Colonic mucosa (tissue), 4 donors: ENCODE data around the gene ALG12. TPM values are rescaled to one million over a fixed set of nuclear protein-coding genes. Genes with fewer than 3 reads are reported as not detected.

Experiments
- DNase-seq: peaks from one replicate; pipeline ENCODE4 v3.0.0-alpha.2; 2020
- H3K27ac ChIP-seq: fragments of 200-600 bp; one replicate; pipeline ENCODE4 v1.8.0; 2021
- H3K27me3 ChIP-seq: fragments of 200-600 bp; one replicate; pipeline ENCODE4 v1.8.0; 2021
- H3K36me3 ChIP-seq: fragments of 200-600 bp; one replicate; pipeline ENCODE4 v1.8.0; 2021
- H3K4me1 ChIP-seq: fragments of 200-600 bp; one replicate; pipeline ENCODE4 v1.8.0; 2021; ENCODE audit warnings: mild to moderate bottlenecking
- H3K4me3 ChIP-seq: fragments of 200-600 bp; one replicate; pipeline ENCODE4 v1.8.0; 2021
- H3K9ac ChIP-seq, 2 donors: one replicate each; pipeline ENCODE4 v1.7.0; 2013; ENCODE audit warnings: control low read depth in 2 of 2, low read depth in 2 of 2, low read length in 2 of 2
- H3K9me3 ChIP-seq: fragments of 200-600 bp; one replicate; pipeline ENCODE4 v1.8.0; 2021
- intact Hi-C: fragments of 100-400 bp; cut with DNase I; formaldehyde crosslinking; loops from one replicate; pipeline ENCODE4 v1.14.1; 2022
- total RNA-seq, 2 donors: library from RNA; stranded (reverse); fragmentation: NEBNext Ultra II Directional in 1 of 2; extraction: Animal tissue kit (Norgen Biotek cat#: 25700) in 1 of 2; gene quantifications; one replicate each; pipeline ENCODE4 v1.2.1, GENCODE V29; 2021
- TF ChIP-seq, protein P1 (sequence below): fragments of 200-600 bp; IDR thresholded peaks from one replicate; pipeline ENCODE4 v1.8.0; 2022; ENCODE audit warnings: antibody characterized with exemption, mild to moderate bottlenecking
- donor health status: healthy.
- donor health status: DM: no; HTN: no; CAD: no.
- donor health status: DM: no; HTN: no; CAD: no.

Gene ALG12
- total RNA-seq, 2 donors from 2014 or later, result 17.8 to 43.5 TPM

DNA sequence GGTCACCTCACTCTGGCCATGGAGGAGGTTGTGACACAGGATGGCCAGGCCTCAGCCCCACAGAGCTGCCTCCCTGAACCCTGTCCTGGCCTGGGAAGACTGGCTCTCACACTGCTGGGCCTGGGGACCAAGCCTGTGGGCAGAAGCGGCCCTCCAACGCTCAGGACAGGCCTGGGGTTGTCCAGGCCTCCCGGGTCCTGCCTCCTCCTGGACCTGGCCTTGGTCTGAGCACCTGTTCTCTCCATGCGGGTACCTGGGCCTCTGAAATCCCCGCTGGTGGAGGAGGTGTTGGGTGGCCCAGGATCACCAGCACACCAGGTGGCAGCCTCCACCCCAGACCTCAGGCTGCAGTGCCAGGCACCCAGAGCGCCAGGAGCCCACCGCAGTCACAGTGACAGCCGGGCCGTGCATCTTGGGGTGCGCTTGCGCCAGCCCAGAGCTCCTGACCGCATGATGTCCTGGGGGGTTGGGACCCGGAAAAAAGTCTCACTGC lies 26.2 kb upstream of the ALG12 start:
- no peak overlapping the region for H3K4me3 ChIP-seq

DNA sequence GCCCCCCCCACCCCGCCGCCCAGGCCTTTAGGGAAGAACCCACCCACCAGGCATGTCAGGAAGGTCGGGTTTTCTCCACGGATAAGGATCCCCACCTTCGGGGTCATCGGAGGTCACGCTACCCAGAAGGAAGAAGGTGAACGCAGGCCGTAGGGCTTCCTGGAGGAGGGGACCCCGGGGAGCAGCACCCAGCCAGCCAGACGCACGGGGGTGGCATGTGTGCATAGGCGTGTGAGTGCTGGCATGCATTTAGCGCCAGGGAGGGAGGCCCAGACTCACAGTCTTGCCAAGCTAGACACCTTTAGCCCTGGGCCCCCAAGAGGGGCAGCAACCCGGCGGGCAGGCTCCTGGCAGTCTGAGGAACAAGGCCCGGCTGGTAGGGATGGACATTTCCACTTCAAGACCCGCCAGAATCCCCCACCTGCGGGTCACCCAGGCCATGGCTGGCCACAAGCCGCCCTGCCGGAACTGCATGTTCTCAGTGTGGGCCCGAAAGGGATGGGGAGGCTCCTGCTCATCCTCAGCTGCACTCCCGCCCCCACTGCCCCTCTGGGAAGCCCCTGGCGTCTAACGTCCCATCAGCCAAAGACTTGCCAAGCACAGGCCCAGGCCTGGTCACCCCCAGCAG lies 25.6 kb upstream of the ALG12 start:
- intact Hi-C loops, result no loop called here
- Histone ChIP-seq H3K27me3 (no peaks in the 10 kb centered on the region), H3K9me3 (no peaks in the 10 kb centered on the region), H3K27ac (peak overlapping the region; percentile 47), H3K9ac (no peak overlapping the region), H3K4me1 (no peaks in the 10 kb centered on the region), H3K36me3 (no peaks in the 10 kb centered on the region), H3K4me3 (no peak overlapping the region)
- DNase-seq, result no peak
- TF ChIP-seq, protein P1, sequence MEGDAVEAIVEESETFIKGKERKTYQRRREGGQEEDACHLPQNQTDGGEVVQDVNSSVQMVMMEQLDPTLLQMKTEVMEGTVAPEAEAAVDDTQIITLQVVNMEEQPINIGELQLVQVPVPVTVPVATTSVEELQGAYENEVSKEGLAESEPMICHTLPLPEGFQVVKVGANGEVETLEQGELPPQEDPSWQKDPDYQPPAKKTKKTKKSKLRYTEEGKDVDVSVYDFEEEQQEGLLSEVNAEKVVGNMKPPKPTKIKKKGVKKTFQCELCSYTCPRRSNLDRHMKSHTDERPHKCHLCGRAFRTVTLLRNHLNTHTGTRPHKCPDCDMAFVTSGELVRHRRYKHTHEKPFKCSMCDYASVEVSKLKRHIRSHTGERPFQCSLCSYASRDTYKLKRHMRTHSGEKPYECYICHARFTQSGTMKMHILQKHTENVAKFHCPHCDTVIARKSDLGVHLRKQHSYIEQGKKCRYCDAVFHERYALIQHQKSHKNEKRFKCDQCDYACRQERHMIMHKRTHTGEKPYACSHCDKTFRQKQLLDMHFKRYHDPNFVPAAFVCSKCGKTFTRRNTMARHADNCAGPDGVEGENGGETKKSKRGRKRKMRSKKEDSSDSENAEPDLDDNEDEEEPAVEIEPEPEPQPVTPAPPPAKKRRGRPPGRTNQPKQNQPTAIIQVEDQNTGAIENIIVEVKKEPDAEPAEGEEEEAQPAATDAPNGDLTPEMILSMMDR, result no peak

More for the DNA sequence above, 26.2 kb upstream of the ALG12 start:
- Histone ChIP-seq H3K9me3 (no peaks in the 10 kb centered on the region), H3K27me3 (no peaks in the 10 kb centered on the region), H3K9ac (no peak overlapping the region), H3K36me3 (no peaks in the 10 kb centered on the region), H3K4me1 (no peaks in the 10 kb centered on the region), H3K27ac (peak overlapping the region; percentile 47)
- no peak for DNase-seq
- TF ChIP-seq, protein P1, result no peak
- intact Hi-C loops, result no loop called here

DNA sequence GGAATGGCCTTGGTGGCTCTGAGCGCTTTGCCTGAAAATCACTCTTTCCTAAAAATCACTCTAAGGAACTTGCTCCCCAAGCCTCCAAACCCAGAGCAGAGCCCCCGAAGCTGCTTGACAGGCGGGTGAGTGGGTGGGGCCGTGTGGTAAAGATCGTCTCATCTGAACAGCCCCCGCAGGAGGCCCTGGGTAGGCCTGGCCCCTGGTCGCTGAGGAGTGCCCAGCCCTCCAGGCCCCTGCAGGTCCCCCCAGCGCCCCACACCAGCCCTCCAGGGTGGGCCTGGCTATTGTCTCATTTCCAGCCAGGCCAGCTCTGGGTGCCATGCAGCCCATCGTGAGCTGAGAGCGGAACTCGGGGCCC lies 25.1 kb upstream of the ALG12 start:
- Histone ChIP-seq H3K27ac (no peak overlapping the region), H3K9me3 (no peaks in the 10 kb centered on the region), H3K9ac (no peak overlapping the region), H3K36me3 (no peaks in the 10 kb centered on the region), H3K4me1 (no peaks in the 10 kb centered on the region), H3K27me3 (no peaks in the 10 kb centered on the region), H3K4me3 (no peak overlapping the region)
- TF ChIP-seq, protein P1, result no peak
- intact Hi-C loops, result no loop called here
- no peak for DNase-seq

DNA sequence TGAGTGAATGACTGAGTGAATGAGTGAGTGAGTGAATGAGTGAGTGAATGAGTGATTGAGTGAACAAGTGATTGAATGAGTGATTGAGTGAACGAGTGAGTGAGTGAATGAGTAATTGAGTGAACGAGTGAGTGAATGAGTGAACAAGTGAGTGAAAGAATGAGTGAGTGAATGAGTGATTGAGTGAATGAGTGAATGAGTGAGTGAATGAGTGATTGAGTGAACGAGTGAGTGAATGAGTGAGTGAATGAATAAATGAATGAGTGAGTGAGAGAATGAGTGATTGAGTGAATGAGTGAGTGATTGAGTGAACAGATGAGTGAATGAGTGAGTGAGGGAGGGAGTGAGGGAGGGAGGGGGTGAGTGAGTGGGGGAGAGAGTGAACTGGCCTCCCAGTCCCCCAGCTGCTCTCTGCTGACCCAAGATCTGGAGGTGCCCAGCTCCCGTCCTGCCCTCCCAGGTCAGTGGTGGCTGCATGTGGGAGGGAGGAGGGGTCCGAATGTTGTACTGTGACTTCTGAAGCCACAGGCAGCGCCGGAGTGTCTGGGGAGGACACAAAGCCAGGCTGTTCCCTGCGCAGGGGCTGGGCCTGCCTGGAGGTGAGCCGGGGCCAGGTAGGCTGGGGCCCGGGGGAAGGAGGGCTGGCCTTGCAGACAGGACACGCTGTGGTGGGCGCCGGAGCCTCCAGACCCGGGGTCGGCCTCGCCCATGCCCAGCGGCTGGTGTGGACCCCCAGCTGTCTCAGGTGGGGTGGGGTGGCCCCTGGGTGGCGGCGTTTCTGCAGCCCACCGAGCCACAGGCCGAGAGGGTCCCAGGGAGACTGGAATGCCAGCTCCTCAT lies 24.5 kb upstream of the ALG12 start:
- Histone ChIP-seq H3K27ac (no peak overlapping the region), H3K9ac (no peak overlapping the region), H3K27me3 (no peaks in the 10 kb centered on the region), H3K36me3 (no peaks in the 10 kb centered on the region), H3K4me3 (no peak overlapping the region), H3K9me3 (no peaks in the 10 kb centered on the region), H3K4me1 (no peaks in the 10 kb centered on the region)
- intact Hi-C loops, result no loop called here
- DNase-seq, result no peak
- TF ChIP-seq, protein P1, result no peak

DNA sequence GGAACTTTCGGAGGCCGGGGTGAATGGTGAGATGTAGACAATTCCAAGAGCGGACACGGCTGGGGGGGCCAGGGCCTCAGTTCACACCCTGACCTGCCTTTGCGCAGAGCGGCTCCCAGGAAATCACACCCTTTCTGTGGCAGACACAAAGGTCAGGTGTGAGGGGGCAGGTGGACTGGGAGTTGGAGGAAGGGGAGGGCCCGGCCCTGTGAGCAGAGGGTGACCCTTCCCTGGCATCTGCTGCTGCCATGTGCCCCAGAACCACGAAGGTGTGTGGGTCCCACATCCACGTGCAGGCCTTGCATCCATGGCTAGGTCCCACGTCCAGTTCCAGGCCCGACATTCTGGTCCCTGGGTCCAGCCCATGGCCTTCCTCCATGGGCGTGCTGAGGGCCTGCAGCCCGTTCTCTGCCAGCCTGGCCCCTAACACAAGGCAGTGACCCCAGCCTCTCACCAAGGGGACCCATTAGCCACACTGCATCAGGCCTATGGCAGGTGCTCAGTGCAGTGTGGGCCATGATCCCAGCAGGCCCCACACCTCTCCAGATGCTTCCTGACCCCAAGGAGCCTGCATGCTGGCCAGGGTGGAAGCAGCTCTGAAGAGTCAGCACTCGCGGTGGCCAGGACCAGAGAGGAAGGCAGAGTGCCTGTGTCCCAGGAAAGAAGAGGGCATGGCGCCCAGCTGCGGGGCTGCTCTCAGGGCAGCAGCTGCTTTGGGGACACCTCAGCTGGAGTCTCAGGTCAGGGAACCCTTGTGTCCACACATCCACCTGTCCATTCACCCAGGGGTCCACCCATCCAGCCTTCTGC lies 23.5 kb upstream of the ALG12 start:
- Histone ChIP-seq H3K36me3 (no peaks in the 10 kb centered on the region), H3K27ac (no peak overlapping the region), H3K9ac (no peak overlapping the region), H3K27me3 (no peaks in the 10 kb centered on the region), H3K4me1 (peaks cover 9% of the 10 kb centered on the region), H3K9me3 (no peaks in the 10 kb centered on the region), H3K4me3 (no peak overlapping the region)
- TF ChIP-seq, protein P1, result no peak
- intact Hi-C loops, result no loop called here
- DNase-seq, result no peak
